Trophoblast cell (in vitro differentiated cells and primary cell): ENCODE measurements around the gene EPAS1.
A peak's percentile ranks its signal among the peaks of the same experiment; 100 is the strongest.

Experiments used
- DNase-seq, 2 donors: peaks; one replicate each; pipeline ENCODE4 v3.0.0-alpha.2; 2016
- H2AFZ ChIP-seq: 2 replicates; pipeline ENCODE4 v1.6.1; 2013; ENCODE audit warnings: low read length, moderate library complexity, mild to moderate bottlenecking; ENCODE audit not compliant: insufficient read depth, poor library complexity
- H2AK5ac ChIP-seq: 2 replicates; pipeline ENCODE4 v1.6.1; 2013; ENCODE audit warnings: mild to moderate bottlenecking, low read length
- H2BK120ac ChIP-seq: 2 replicates; pipeline ENCODE4 v1.6.1; 2013; ENCODE audit warnings: low read length, mild to moderate bottlenecking, moderate library complexity; ENCODE audit not compliant: insufficient read depth, poor library complexity
- H2BK12ac ChIP-seq: 2 replicates; pipeline ENCODE4 v1.6.1; 2013; ENCODE audit warnings: mild to moderate bottlenecking, low read length, moderate library complexity
- H2BK5ac ChIP-seq: 2 replicates; pipeline ENCODE4 v1.6.1; 2013; ENCODE audit warnings: low read length, low read depth, moderate library complexity, mild to moderate bottlenecking; ENCODE audit not compliant: poor library complexity
- H3K14ac ChIP-seq: 2 replicates; pipeline ENCODE4 v1.6.1; 2013; ENCODE audit warnings: mild to moderate bottlenecking, low read length
- H3K18ac ChIP-seq: 2 replicates; pipeline ENCODE4 v1.6.1; 2013; ENCODE audit warnings: mild to moderate bottlenecking, low read length
- H3K23ac ChIP-seq: 2 replicates; pipeline ENCODE4 v1.6.1; 2013; ENCODE audit warnings: low read length
- H3K27ac ChIP-seq: 2 replicates; pipeline ENCODE4 v1.5.1; 2013; ENCODE audit warnings: low read depth, mild to moderate bottlenecking, inconsistent platforms, low read length, moderate library complexity
- H3K27me3 ChIP-seq: 2 replicates; pipeline ENCODE4 v1.6.1; 2013; ENCODE audit warnings: inconsistent platforms, mild to moderate bottlenecking, low read length, moderate library complexity; ENCODE audit not compliant: insufficient read depth
- H3K36me3 ChIP-seq, 2 experiments: 1 replicate in 1 of 2; 2 replicates in 1 of 2; pipeline ENCODE4 v1.6.1; 2013; ENCODE audit warnings: low read length in 2 of 2, mild to moderate bottlenecking in 2 of 2, moderate library complexity in 1 of 2; ENCODE audit not compliant: insufficient read depth in 2 of 2, control insufficient read depth in 1 of 2
- H3K4ac ChIP-seq: 2 replicates; pipeline ENCODE4 v1.6.1; 2013; ENCODE audit warnings: low read depth, mild to moderate bottlenecking, low read length, moderate library complexity
- H3K4me1 ChIP-seq, 2 experiments: 1 replicate in 1 of 2; 2 replicates in 1 of 2; pipeline ENCODE4 v1.6.1; 2013; ENCODE audit warnings: low read length in 2 of 2, mild to moderate bottlenecking in 2 of 2, moderate library complexity in 1 of 2; ENCODE audit not compliant: insufficient read depth in 2 of 2, control insufficient read depth in 1 of 2
- H3K4me2 ChIP-seq: 2 replicates; pipeline ENCODE4 v1.6.1; 2013; ENCODE audit warnings: inconsistent platforms, mild to moderate bottlenecking, low read length, moderate library complexity
- H3K4me3 ChIP-seq: 2 replicates; pipeline ENCODE4 v1.5.1; 2013; ENCODE audit warnings: mild to moderate bottlenecking, low read depth, low read length, inconsistent platforms
- H3K79me1 ChIP-seq: one replicate; pipeline ENCODE4 v1.6.1; 2013; ENCODE audit warnings: low read length
- H3K79me2 ChIP-seq: 2 replicates; pipeline ENCODE4 v1.6.1; 2013; ENCODE audit warnings: low read length, mild to moderate bottlenecking; ENCODE audit not compliant: control insufficient read depth, insufficient read depth, poor library complexity
- H3K9ac ChIP-seq: 2 replicates; pipeline ENCODE4 v1.6.1; 2013; ENCODE audit warnings: mild to moderate bottlenecking, low read length
- H3K9me3 ChIP-seq: 2 replicates; pipeline ENCODE4 v1.6.1; 2013; ENCODE audit warnings: low read depth, mild to moderate bottlenecking, control low read depth, inconsistent platforms, low read length; ENCODE audit not compliant: insufficient read depth
- H4K12ac ChIP-seq: 2 replicates; pipeline ENCODE4 v1.6.1; 2013; ENCODE audit warnings: low read depth, mild to moderate bottlenecking, low read length, moderate library complexity
- H4K8ac ChIP-seq: 2 replicates; pipeline ENCODE4 v1.6.1; 2013; ENCODE audit warnings: low read depth, mild to moderate bottlenecking, low read length, moderate library complexity
- H4K91ac ChIP-seq: one replicate; pipeline ENCODE4 v1.6.1; 2013; ENCODE audit warnings: low read depth, mild to moderate bottlenecking, low read length, moderate library complexity
- WGBS: extraction: QIAGEN DNeasy Blood & Tissue Kit; methylation state at CpG from one replicate; pipeline ENCODE4 v1.1.7; 2013; ENCODE audit warnings: missing lambda C conversion rate; ENCODE audit not compliant: insufficient read length, insufficient coverage; ENCODE audit errors: extremely low coverage; 5-methylcytosine and 5-hydroxymethylcytosine counted together

EPAS1 gene

GRCh38 chr2:46276642-46277041 lies 20.6 kb upstream of the EPAS1 start:
- Histone ChIP-seq H3K36me3 (no peaks in the 10 kb centered on the region), H3K23ac (no peak overlapping the region), H3K4me3 (no peak overlapping the region), H3K18ac (no peak overlapping the region), H4K12ac (no peak overlapping the region), H3K27ac (no peak overlapping the region), H2BK12ac (peak overlapping the region; percentile 39), H2AFZ (no peak overlapping the region), H4K91ac (no peak overlapping the region), H3K9me3 (no peaks in the 10 kb centered on the region), H3K79me1 (peaks cover 11% of the 10 kb centered on the region), H2BK120ac (no peak overlapping the region), H3K14ac (no peak overlapping the region), H3K4me1 (peaks cover 6 to 17% of the 10 kb centered on the region in 2 experiments), H3K4me2 (no peak overlapping the region), H2BK5ac (no peak overlapping the region), H4K8ac (no peak overlapping the region), H3K4ac (no peak overlapping the region), H2AK5ac (no peak overlapping the region), H3K27me3 (no peaks in the 10 kb centered on the region), H3K79me2 (no peaks in the 10 kb centered on the region), H3K9ac (no peak overlapping the region)
- peak in 1 of 2 donors; percentile 67 for DNase-seq
- no CpG with 5 or more reads among the region's 2 CpGs for WGBS

DNA sequence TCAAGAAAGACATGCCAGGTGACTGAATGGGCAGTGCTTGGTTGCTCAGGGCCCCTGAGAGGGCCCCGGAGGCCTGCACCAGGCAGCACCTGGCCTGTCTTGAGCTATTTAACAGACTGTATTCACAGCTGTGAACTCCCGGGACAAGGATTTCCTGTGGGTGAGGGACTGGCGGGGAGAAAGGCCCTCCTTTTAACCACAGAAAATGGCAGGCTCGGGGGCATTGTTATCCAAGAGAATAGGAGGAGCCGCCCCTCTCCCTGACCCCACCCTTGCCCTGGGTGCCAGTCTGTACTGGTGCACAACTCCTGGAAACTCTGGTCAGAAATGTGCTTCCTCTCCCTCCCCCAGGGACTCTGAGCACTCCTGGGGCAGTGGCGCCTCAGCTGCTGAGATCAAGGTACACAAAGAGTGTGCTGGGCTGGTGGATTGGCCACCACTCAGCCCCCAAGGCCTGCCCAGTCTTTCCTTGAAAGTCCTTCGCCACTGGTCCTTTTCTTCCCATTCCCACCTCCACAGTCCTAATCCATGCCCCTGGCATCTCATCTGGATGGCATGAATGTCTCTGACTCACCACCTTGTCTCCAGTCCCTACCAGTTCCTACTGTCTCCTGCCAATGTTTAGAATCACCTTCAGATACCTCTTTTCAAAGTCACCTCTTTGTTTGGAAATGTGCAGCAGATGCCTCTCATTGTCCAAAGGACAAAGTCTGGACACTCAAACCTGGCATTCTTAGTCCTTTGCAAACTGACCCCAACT lies 19.6 kb upstream of the EPAS1 start:
- peaks cover 11% of the 10 kb centered on the region for H3K79me1 ChIP-seq
- H3K14ac ChIP-seq, result no peak overlapping the region
- no peak overlapping the region for H2AFZ ChIP-seq
- no peak overlapping the region for H2BK120ac ChIP-seq
- H3K23ac ChIP-seq, result no peak overlapping the region
- no peak overlapping the region for H4K8ac ChIP-seq
- no peak overlapping the region for H3K4me3 ChIP-seq
- H3K27ac ChIP-seq, result no peak overlapping the region
- no peaks in the 10 kb centered on the region for H3K27me3 ChIP-seq
- H3K18ac ChIP-seq, result no peak overlapping the region
- H2AK5ac ChIP-seq, result peak overlapping the region; percentile 18
- H4K91ac ChIP-seq, result peak overlapping the region; percentile 29
- WGBS, result no CpG with 5 or more reads among the region's 7 CpGs
- H3K79me2 ChIP-seq, result no peaks in the 10 kb centered on the region
- DNase-seq, result no peak
- H3K4me2 ChIP-seq, result no peak overlapping the region
- no peaks in the 10 kb centered on the region for H3K36me3 ChIP-seq
- no peak overlapping the region for H3K4ac ChIP-seq
- H2BK12ac ChIP-seq, result peak overlapping the region; percentile 75
- H3K4me1 ChIP-seq, result peaks cover 6 to 17% of the 10 kb centered on the region in 2 experiments
- H3K9me3 ChIP-seq, result no peaks in the 10 kb centered on the region
- no peak overlapping the region for H3K9ac ChIP-seq
- no peak overlapping the region for H2BK5ac ChIP-seq
- H4K12ac ChIP-seq, result no peak overlapping the region

DNA sequence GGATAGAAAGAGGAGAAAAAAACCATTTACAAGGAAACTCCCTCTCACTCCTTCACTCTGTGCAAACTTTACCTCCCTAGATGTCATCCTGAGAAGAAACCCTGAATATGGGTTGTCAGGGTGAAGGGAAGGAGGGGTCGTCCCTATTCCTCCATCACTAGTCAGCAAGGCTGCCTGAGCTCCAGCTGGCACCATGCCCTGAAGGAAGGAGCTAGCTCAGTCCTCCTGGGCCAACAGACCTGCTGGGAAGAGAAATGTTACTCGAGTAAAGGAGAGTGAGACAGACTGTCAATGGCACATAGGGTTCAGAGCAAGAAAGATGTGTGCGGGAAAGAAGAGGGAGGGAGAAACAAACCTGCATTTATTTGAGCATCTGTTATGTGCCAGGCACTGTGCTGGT lies 18.3 kb upstream of the EPAS1 start:
- Histone ChIP-seq H3K79me2 (no peaks in the 10 kb centered on the region), H3K14ac (no peak overlapping the region), H4K8ac (no peak overlapping the region), H3K27me3 (no peaks in the 10 kb centered on the region), H3K27ac (no peak overlapping the region), H3K4me1 (peaks cover 6 to 14% of the 10 kb centered on the region in 2 experiments), H2AFZ (no peak overlapping the region), H4K91ac (no peak overlapping the region), H3K9me3 (no peaks in the 10 kb centered on the region), H2BK5ac (no peak overlapping the region), H2AK5ac (no peak overlapping the region), H3K18ac (no peak overlapping the region), H2BK12ac (no peak overlapping the region), H4K12ac (no peak overlapping the region), H3K23ac (no peak overlapping the region), H3K4me3 (no peak overlapping the region), H3K4ac (no peak overlapping the region), H3K79me1 (peaks cover 5% of the 10 kb centered on the region), H2BK120ac (no peak overlapping the region), H3K9ac (no peak overlapping the region), H3K4me2 (no peak overlapping the region), H3K36me3 (no peaks in the 10 kb centered on the region)
- WGBS, result no CpG with 5 or more reads among the region's 3 CpGs
- no peak for DNase-seq

DNA sequence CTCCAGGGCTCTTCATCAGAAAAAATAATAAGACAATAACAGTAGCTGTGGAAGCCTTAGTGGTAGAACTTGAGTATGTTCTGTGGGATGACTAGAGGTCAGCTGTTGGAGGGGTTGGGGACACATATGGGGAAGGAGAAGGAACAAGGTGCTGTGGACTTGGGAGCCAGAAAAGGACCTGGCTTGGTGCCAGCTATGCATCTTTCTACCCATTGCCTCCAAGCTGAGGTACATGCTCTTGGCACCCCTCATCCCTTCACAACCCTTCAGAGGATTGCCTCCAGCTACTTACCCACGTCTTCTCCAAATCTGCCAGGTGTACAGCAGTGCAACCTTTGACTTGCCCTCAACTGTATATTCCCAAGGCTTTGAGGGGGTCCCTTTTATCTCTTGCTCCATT lies 15.3 kb upstream of the EPAS1 start:
- Histone ChIP-seq H2BK5ac (no peak overlapping the region), H3K23ac (no peak overlapping the region), H3K4me1 (peaks cover 19 to 27% of the 10 kb centered on the region in 2 experiments), H3K14ac (no peak overlapping the region), H3K79me2 (peaks cover 4% of the 10 kb centered on the region), H3K4me3 (peak overlapping the region; percentile 8), H4K12ac (no peak overlapping the region), H2AFZ (no peak overlapping the region), H3K9ac (no peak overlapping the region), H3K4ac (no peak overlapping the region), H3K18ac (no peak overlapping the region), H3K9me3 (no peaks in the 10 kb centered on the region), H2BK12ac (no peak overlapping the region), H3K27ac (no peak overlapping the region), H4K91ac (no peak overlapping the region), H3K4me2 (no peak overlapping the region), H3K27me3 (no peaks in the 10 kb centered on the region), H2BK120ac (no peak overlapping the region), H4K8ac (no peak overlapping the region), H2AK5ac (peak overlapping the region; percentile 21), H3K36me3 (no peaks in the 10 kb centered on the region), H3K79me1 (peaks cover 15% of the 10 kb centered on the region)
- no peak for DNase-seq
- no CpG with 5 or more reads among the region's 1 CpG for WGBS
